CD4-positive, alpha-beta T cell treated with Interferon gamma for 1 hour (primary cell): ENCODE measurements around the gene MCUB.

Source experiments
- DNase-seq: peaks from one replicate; pipeline ENCODE4 v3.0.0-alpha.2; 2020

The MCUB gene

GRCh38 chr4:109690690-109691410 is 130.8 kb downstream of the MCUB start:
- DNase-seq = no peak

DNA sequence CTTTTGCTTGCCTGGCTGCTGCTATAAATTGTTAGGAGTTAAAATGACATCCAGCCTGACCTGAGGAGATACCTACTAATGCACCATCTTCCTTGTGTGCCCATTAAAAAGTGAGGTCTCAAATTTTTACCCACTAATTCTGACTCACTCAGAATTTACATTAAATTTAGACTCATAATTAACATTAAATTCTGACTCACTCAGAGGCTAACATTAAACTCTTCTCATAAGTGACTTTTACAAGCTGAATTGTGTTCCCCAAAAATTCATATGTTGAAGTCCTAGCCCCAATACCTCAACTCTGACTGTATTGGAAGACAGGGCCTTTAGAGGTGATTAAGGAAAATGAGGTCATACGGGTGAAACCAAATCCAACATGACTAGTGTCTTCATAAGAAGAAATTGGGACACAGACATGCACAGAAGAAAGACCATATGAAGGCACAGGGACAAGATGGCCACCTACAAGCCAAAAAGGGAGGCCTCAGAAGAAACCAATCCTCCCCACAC is 131.4 kb downstream of the MCUB start:
- no peak for DNase-seq

DNA sequence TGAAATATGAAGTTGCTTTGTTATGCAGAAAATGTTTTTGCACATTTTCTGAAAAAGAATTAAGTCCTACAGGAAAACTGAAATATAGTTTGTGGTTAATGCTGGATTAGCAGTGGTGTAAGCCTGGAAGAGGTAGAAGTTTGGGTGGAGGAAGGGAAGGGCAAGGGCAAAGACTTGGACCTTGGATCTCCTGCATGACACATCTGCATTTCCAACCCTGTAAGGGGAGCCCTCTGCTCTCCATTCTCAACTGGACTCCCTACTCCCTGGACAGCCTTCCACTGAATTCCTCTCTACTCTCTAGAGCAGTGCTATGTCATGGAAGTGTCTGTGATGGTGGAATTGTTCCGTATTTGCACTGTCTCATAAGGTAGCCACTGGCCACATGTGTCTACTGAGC is 138.6 kb downstream of the MCUB start:
- no peak for DNase-seq

- no peak for DNase-seq
Observed at GRCh38 chr4:109699553-109700225, 139.6 kb downstream of the MCUB start.

- DNase-seq = no peak
Observed at GRCh38 chr4:109701566-109702410, 141.7 kb downstream of the MCUB start.

DNA sequence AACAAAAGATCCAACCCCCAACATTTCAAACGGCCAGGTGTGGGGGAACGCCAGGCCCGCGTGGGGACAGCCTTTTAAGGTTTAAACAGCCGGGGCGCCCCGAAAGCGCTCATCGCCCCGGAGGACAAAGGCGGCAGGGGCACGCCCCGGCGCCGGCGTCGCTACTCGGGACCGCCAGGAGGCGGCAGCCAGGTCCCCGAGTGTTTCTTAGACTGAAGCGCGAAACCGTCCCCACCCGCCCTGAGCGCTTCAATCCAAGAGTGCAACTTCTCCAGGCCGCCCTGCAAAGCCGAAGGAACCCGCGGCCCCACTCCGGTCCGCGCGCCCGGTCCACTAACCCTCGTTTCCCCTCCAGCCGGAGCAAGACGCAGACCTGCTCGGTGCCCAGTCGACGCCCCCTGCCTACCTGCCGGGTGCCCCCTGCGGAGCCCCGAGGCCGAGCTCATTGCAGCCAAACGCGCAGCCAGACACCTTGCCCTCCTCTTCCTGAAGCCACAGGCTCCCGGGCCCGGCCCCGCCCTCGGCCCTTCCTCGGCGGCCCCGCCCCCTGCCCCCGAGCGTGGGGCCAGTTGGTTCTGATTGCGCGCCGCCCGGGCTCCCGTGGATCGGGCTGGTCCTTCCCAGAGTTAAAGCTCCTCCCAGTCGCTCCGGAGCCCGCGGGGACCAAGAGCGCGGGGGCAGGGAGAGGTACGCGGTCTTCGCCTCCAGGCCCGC is 143.1 kb downstream of the MCUB start, which contains the start of gene CASP6:
Gene CASP6 (minus strand): TSS at position 496 of the 714 bp plus-strand sequence. CDS start 50 bp downstream, at position 446.
- peak; percentile 69 for DNase-seq

DNA sequence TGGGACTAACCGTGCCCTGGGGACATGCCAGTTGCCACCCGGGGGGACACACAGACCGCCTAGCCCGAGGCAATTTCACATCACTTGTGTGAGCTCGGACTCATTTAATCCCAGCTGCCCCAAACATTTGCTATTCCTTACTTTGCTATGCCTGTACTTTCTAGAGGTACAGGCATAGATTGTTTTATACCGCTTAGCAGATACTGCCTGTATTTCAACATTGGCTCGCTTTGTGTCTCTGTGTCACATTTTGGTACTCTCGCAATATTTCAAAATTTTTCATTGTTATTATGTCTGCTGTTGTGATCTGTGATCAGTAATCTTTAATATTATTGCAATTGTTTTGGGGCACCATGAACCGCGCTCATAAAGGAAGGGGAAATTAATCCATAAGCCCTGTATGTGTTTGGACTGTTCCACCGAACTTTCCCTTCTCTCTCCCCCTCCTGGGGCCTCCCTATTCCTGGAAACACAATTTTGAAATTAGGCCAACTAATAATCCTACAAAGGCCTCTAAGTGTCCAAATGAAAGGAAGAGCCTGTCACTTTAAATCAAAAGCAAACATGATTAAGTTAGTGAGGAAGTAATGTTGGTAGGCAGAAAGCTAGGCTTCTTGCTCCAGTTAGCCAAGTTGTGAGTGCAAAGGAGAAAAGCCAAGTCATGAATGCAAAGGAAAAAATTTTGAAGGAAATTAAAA is 143.8 kb downstream of the MCUB start:
- DNase-seq = no peak

DNA sequence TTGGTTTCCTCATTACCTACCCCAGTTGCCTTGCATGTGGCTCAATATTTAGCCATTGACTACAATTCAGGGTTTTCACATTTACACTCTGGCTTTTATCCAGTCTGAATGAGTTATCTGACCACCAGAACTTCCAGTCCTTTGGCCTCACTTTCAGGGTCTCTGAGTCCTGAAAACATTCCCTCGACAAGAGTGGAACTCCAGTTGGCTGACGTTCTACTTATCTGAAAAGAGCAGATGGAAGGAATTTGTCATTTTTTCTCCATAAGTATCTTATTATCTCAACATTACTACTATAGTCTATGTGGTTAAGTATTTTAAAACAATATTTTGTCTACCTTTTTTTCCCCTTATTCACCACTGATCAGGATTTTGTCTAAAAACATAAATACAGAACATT is 148.4 kb downstream of the MCUB start:
- no peak for DNase-seq

- no peak for DNase-seq
Observed at GRCh38 chr4:109708990-109709389, 148.9 kb downstream of the MCUB start.

- no peak for DNase-seq
Observed at GRCh38 chr4:109713500-109713899, 153.5 kb downstream of the MCUB start.

DNA sequence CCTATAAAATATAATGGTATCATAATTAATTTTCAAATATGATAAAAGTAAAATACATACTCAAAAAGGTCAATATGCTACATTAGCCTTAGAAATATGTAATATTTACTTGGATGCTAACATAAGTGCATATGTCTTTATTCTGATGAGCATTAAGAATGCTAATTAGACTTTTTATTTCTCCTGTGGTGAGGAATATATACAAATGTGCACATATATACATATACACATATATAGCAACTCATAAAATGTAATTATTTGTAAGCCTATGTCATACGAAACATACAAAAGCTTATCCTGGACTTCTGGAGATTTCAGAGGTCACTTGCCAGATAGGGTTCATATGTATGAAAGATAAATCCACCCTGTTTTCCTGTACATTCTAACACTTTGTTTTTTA is 158.7 kb downstream of the MCUB start:
- DNase-seq = no peak

DNA sequence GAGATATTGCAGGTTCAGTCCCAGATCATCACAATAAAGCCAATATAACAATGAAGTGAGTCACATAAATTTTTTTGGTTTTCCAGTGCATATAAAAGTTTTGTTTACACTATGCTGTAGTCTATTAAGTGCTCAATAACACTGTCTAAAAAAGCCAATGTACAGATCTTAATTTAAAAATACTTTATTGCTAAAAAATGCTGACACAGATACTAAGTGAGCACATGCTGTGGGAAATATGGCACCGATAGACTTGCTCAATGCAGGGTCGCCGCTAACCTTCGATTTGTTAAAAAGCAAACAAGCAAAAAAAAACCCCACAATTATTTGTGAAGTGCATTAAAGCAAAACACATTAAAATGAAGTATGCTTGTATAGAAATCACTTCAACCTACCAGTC is 159.6 kb downstream of the MCUB start:
- no peak for DNase-seq

DNA sequence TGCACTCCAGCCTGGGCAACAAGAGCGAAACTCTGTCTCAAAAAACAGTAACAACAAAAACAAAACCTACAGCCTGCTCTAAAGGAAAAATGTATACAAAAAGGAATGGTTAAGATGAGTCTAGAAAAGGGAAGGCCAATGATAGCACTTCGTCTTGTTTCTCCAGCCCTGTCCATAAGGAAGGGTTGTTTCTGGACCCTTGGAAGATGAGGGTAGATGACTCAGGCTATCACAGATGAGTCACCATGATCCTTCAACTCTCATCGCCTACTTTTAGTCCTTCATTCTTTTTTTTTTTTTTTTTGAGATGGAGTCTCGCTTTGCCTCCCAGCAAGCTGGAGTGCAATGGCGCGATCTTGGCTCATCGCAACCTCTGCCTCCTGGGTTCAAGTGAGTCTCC is 161.0 kb downstream of the MCUB start:
- DNase-seq = no peak

- no peak for DNase-seq
Observed at GRCh38 chr4:109722357-109722756, 162.3 kb downstream of the MCUB start.

- DNase-seq = no peak
Observed at GRCh38 chr4:109723110-109723509, 163.1 kb downstream of the MCUB start.

- no peak for DNase-seq
Observed at GRCh38 chr4:109728385-109728784, 168.3 kb downstream of the MCUB start.

DNA sequence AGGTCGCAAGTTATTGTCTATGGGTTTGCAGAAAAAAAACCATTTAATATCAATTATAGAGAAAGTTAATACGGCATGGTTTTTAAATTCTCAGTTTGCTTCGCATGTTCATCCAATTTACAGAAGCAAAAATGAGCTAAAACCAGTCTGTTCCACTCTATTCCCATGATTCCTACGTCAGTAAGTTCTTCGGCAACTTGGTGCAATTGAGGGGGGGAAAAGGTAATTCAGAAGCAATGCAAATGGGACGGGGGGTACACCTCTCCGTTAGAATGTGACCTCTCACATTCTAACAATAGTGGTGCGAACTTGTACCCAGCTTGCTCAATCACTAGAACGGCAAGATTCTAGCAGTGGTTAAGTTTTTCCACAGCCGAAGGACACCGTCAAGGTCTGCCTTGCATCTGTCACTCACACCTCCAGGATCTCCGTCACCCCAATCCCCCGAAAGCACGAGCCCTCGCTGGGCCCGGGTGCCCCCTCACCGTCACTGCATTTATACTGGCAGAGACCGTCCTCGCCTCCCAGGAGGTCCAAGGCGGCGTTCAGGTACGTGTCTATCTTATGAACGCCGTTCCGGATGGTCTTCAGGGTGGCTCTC is 169.2 kb downstream of the MCUB start:
- no peak for DNase-seq

- peak; percentile 79 for DNase-seq
Observed at GRCh38 chr4:109729718-109730618, 169.9 kb downstream of the MCUB start, which contains the start of gene PLA2G12A. PLA2G12A (minus strand) TSS chr4:109730070; CDS start chr4:109729809, 261 bp downstream.

- DNase-seq = no peak
Observed at GRCh38 chr4:109730619-109731545, 170.8 kb downstream of the MCUB start.
